GM13977 (cell line): ENCODE data around the gene PLEKHG3.

Experiments used
- DNase-seq: peaks from one replicate; pipeline ENCODE4 v3.0.0; 2012; ENCODE audit warnings: low spot score
- in situ Hi-C: fragments of 300-500 bp; cut with MboI; formaldehyde crosslinking; loops from one replicate; pipeline ENCODE4 v1.12.0; 2022; ENCODE audit warnings: low sequenced_read_pairs, low pct_unique_long_range_greater_than_20kb, mixed read lengths, inconsistent platforms; ENCODE audit not compliant: unreplicated experiment
- TF ChIP-seq, protein P1 (sequence below): IDR thresholded peaks from 2 replicates; pipeline ENCODE4 v1.5.1; 2012; ENCODE audit warnings: mild to moderate bottlenecking, control low read depth; ENCODE audit not compliant: insufficient read depth; ENCODE audit errors: extremely low read depth, missing control alignments

Gene PLEKHG3

DNA sequence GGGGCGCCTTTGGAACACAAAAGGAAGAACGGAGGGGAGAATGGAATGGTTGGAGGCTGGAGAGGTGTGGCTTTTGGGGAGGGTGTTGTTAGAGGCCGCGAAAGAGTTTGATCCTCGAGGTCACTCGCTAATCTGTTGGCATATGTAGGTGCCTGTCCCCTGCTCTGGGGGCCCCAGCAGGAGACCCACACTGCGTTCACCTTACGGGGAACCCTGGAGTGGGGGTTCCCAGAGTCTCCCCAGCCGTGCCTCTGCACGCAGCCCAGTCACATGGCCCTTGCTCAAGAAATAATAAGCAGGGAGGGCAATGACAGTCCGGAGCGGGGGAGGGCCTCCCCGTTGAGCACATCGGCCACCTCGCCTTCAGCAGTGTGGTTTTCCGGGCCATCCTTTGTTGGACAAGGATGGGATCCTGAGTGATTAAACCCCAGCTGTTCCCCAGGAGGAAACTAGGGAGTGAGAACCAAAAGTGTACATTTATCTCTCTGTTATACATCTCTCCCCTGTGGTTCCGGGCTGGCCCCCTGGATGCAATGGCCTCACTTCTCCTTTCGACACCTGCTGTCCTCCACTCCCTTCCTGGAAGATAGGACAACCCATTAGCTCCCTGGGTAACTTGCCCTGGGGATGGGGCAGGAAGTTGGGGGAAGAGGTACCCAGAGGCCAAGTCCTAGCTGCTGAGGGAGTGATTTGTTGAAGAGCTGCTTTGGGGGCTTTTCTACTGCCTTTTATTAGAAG lies 1.3 kb downstream of the PLEKHG3 start:
- TF ChIP-seq, protein P1, sequence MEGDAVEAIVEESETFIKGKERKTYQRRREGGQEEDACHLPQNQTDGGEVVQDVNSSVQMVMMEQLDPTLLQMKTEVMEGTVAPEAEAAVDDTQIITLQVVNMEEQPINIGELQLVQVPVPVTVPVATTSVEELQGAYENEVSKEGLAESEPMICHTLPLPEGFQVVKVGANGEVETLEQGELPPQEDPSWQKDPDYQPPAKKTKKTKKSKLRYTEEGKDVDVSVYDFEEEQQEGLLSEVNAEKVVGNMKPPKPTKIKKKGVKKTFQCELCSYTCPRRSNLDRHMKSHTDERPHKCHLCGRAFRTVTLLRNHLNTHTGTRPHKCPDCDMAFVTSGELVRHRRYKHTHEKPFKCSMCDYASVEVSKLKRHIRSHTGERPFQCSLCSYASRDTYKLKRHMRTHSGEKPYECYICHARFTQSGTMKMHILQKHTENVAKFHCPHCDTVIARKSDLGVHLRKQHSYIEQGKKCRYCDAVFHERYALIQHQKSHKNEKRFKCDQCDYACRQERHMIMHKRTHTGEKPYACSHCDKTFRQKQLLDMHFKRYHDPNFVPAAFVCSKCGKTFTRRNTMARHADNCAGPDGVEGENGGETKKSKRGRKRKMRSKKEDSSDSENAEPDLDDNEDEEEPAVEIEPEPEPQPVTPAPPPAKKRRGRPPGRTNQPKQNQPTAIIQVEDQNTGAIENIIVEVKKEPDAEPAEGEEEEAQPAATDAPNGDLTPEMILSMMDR: no peak
- in situ Hi-C loops: no loop called here
- no peak for DNase-seq

DNA sequence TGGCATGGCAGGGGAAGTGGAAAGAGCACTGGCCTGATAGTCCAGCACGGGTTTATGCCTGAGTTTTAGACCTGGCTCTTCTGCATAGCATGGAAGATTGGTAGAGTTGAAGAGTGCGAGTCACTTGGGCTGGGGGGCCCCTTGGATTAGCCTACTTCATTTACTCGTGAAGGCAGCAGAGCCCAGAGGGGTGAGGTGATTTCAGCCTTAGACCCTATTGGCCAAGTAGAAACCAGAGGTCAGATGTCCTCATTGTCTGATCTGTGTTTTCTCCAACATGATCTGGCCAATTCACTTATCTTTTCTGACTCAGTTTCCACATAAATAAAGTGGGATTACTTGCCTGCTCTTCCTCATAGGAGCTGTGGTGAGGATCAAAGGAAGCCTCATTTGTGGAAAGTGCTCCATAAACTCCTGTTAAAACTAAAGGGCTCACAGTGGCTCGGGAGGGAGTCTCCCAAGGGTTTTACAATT lies 1.9 kb downstream of the PLEKHG3 start:
- in situ Hi-C loops: no loop called here
- no peak for DNase-seq
- TF ChIP-seq, protein P1: no peak

DNA sequence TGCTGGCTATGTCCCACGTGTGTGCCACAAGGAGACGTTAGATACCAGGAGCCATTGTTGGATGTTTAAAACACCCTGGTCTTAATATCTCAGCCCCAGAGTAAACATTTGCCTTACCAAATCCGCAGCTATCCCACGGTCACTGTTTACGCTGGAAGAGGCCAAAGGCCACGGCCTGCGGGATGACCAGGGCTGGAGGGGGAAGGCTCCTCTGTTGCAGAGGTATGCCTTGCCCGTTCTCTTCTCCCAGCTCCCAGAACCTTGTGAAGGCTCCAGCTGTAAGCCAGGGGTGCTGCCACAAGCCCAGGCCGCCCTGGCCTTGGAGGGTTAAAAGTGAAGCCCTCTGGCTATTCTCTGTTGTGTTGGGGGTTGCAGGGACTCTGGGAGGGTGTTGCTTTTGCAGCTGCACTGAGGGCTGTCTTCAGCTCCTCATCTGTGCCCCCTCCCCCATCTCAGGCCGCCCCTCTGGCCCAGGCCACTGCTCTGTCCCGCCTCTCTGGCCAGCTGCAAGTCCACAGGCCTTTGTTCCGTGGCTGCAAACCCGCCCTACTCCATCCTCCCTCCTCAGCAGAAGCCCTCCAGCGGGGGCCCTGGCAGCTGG lies 2.5 kb downstream of the PLEKHG3 start:
- in situ Hi-C loops: no loop called here
- TF ChIP-seq, protein P1: no peak
- DNase-seq: no peak

GRCh38 chr14:64707661-64708060 lies 3.4 kb downstream of the PLEKHG3 start:
- TF ChIP-seq, protein P1: no peak
- no peak for DNase-seq
- in situ Hi-C loops: no loop called here

- TF ChIP-seq, protein P1: no peak
- in situ Hi-C loops: no loop called here
These were observed 4.2 kb downstream of the PLEKHG3 start for GRCh38 chr14:64708148-64709004.

GRCh38 chr14:64709126-64709525 lies 4.9 kb downstream of the PLEKHG3 start:
- no peak for DNase-seq
- TF ChIP-seq, protein P1: no peak
- in situ Hi-C loops: no loop called here

More at GRCh38 chr14:64708148-64709004, 4.2 kb downstream of the PLEKHG3 start:
- DNase-seq: no peak
